ENCODE measurements around the gene FSHB. TPM values are rescaled to one million over a fixed set of nuclear protein-coding genes. Genes with fewer than 3 reads are reported as not detected.
"Not testable (repeated sequence)": the region's sequence is repeated elsewhere in the genome, so short reads cannot be mapped to it uniquely, and the experiment has no call there.

Gene FSHB
- total RNA-seq, 1 donor from 2014 or later = not detected

- Mint-ChIP-seq H3K27ac (no peak overlapping the region), H3K27me3 (no peaks in the 10 kb centered on the region), H3K4me3 (no peak overlapping the region), H3K9me3 (no peaks in the 10 kb centered on the region), H3K4me1 (ENCODE audit: unreplicated experiment) (no peaks in the 10 kb centered on the region), H3K36me3 (no peaks in the 10 kb centered on the region)
- no peak for DNase-seq (ENCODE audit: extremely low spot score, unreplicated experiment)
- TF ChIP-seq, protein P1, sequence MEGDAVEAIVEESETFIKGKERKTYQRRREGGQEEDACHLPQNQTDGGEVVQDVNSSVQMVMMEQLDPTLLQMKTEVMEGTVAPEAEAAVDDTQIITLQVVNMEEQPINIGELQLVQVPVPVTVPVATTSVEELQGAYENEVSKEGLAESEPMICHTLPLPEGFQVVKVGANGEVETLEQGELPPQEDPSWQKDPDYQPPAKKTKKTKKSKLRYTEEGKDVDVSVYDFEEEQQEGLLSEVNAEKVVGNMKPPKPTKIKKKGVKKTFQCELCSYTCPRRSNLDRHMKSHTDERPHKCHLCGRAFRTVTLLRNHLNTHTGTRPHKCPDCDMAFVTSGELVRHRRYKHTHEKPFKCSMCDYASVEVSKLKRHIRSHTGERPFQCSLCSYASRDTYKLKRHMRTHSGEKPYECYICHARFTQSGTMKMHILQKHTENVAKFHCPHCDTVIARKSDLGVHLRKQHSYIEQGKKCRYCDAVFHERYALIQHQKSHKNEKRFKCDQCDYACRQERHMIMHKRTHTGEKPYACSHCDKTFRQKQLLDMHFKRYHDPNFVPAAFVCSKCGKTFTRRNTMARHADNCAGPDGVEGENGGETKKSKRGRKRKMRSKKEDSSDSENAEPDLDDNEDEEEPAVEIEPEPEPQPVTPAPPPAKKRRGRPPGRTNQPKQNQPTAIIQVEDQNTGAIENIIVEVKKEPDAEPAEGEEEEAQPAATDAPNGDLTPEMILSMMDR (conservative IDR thresholded peaks at IDR 0.05) = no peak
Measured at GRCh38 chr11:30261821-30262220, 31.0 kb downstream of the FSHB start.

GRCh38 chr11:30268638-30269037 lies 37.8 kb downstream of the FSHB start:
- not testable (repeated sequence) for H3K4me3 Mint-ChIP-seq; H3K27ac Mint-ChIP-seq; DNase-seq (ENCODE audit: extremely low spot score, unreplicated experiment); H3K9me3 Mint-ChIP-seq; H3K27me3 Mint-ChIP-seq; H3K4me1 Mint-ChIP-seq (ENCODE audit: unreplicated experiment); H3K36me3 Mint-ChIP-seq

GRCh38 chr11:30270671-30271070 lies 39.9 kb downstream of the FSHB start:
- Mint-ChIP-seq H3K36me3 (no peaks in the 10 kb centered on the region), H3K9me3 (no peaks in the 10 kb centered on the region), H3K4me3 (no peak overlapping the region), H3K27ac (no peak overlapping the region), H3K27me3 (no peaks in the 10 kb centered on the region), H3K4me1 (ENCODE audit: unreplicated experiment) (no peaks in the 10 kb centered on the region)
- no peak for DNase-seq (ENCODE audit: extremely low spot score, unreplicated experiment)
- TF ChIP-seq, protein P1 (conservative IDR thresholded peaks at IDR 0.05) = no peak

GRCh38 chr11:30277176-30277575 lies 46.4 kb downstream of the FSHB start:
- no peak overlapping the region for H3K27ac Mint-ChIP-seq
- TF ChIP-seq, protein P1 (conservative IDR thresholded peaks at IDR 0.05) = no peak
- no peaks in the 10 kb centered on the region for H3K27me3 Mint-ChIP-seq
- no peak overlapping the region for H3K4me3 Mint-ChIP-seq
- no peaks in the 10 kb centered on the region for H3K9me3 Mint-ChIP-seq
- H3K36me3 Mint-ChIP-seq = no peaks in the 10 kb centered on the region
- DNase-seq (ENCODE audit: extremely low spot score, unreplicated experiment) = no peak
- no peaks in the 10 kb centered on the region for H3K4me1 Mint-ChIP-seq (ENCODE audit: unreplicated experiment)

- H3K36me3 Mint-ChIP-seq = no peaks in the 10 kb centered on the region
- DNase-seq (ENCODE audit: extremely low spot score, unreplicated experiment) = no peak
Measured at GRCh38 chr11:30279796-30280195, 49.0 kb downstream of the FSHB start.

GRCh38 chr11:30281476-30282288 lies 50.9 kb downstream of the FSHB start:
- no peak overlapping the region for H3K4me3 Mint-ChIP-seq
- TF ChIP-seq, protein P1 (conservative IDR thresholded peaks at IDR 0.05) = no peak
- no peak for DNase-seq (ENCODE audit: extremely low spot score, unreplicated experiment)
- H3K27ac Mint-ChIP-seq = no peak overlapping the region
- no peaks in the 10 kb centered on the region for H3K4me1 Mint-ChIP-seq (ENCODE audit: unreplicated experiment)
- H3K9me3 Mint-ChIP-seq = no peaks in the 10 kb centered on the region
- no peaks in the 10 kb centered on the region for H3K27me3 Mint-ChIP-seq
- H3K36me3 Mint-ChIP-seq = no peaks in the 10 kb centered on the region

More at GRCh38 chr11:30279796-30280195, 49.0 kb downstream of the FSHB start:
- TF ChIP-seq, protein P1 (conservative IDR thresholded peaks at IDR 0.05) = no peak
- Mint-ChIP-seq H3K4me1 (ENCODE audit: unreplicated experiment) (no peaks in the 10 kb centered on the region), H3K27me3 (no peaks in the 10 kb centered on the region), H3K9me3 (no peaks in the 10 kb centered on the region), H3K27ac (no peak overlapping the region), H3K4me3 (no peak overlapping the region)
